Peyer's patch (tissue), 4 donors: ENCODE measurements around the gene PRR5L. TPM values are rescaled to one million over a fixed set of nuclear protein-coding genes. Genes with fewer than 3 reads are reported as not detected.
A peak's percentile ranks its signal among the peaks of the same experiment; 100 is the strongest.

ENCODE experiments used
- DNase-seq, 3 donors: peaks; one replicate each; pipeline ENCODE4 v3.0.0-alpha.2; 2017 to 2019
- H3K27ac ChIP-seq, 4 donors: fragments of 200-600 bp; sonication (generic); one replicate each; pipeline ENCODE4 v1.5.1; 2016 to 2019
- H3K27me3 ChIP-seq, 2 donors: fragments of 200-600 bp; sonication (generic); one replicate each; pipeline ENCODE4 v1.5.1; 2019
- H3K36me3 ChIP-seq, 3 donors: fragments of 200-600 bp; sonication (generic); one replicate each; pipeline ENCODE4 v1.5.1; 2016 to 2019
- H3K4me1 ChIP-seq, 4 donors: fragments of 200-600 bp; sonication (generic); one replicate each; pipeline ENCODE4 v1.5.1; 2016 to 2019
- H3K4me3 ChIP-seq, 4 donors: fragments of 200-600 bp; sonication (generic); 1 replicate in 3 of 4; 2 replicates in 1 of 4; pipeline ENCODE4 v1.5.1; 2016 to 2019; ENCODE audit warnings: mild to moderate bottlenecking in 1 of 4
- H3K9me3 ChIP-seq, 4 donors: fragments of 200-600 bp; sonication (generic); one replicate each; pipeline ENCODE4 v1.5.1; 2016 to 2019; ENCODE audit warnings: mild to moderate bottlenecking in 1 of 4
- CTCF ChIP-seq, 6 experiments: fragments of 450-650 bp in 4 of 6; fragments of 200-600 bp in 2 of 6; sonication (generic) in 1 of 6; IDR thresholded peaks; one replicate each; pipeline ENCODE4 v1.5.1; 2017 to 2019; ENCODE audit warnings: antibody characterized with exemption in 6 of 6, mild to moderate bottlenecking in 3 of 6, moderate library complexity in 1 of 6
- POLR2A ChIP-seq, 2 donors: fragments of 450-650 bp; IDR thresholded peaks; one replicate each; pipeline ENCODE4 v1.5.1; 2017; ENCODE audit warnings: antibody characterized with exemption in 2 of 2, mild to moderate bottlenecking in 2 of 2, moderate library complexity in 2 of 2
- total RNA-seq, 4 donors: library from RNA; depleted of rRNA; stranded (reverse); fragments of >200 nt; gene quantifications; one replicate each; pipeline ENCODE4 v1.1.0, GENCODE V29; 2016

PRR5L gene
- 100 to 1,000 TPM in 1 of 4 donors, 10 to 100 TPM in 3; 74.3 to 100 (median 89.9) TPM for total RNA-seq

GRCh38 chr11:36295926-36296325 is at the start of gene PRR5L:
Gene PRR5L, plus strand, starts transcription at chr11:36296288. Its CDS starts 104,834 bp downstream, at chr11:36401122.
- DNase-seq: no peak
- TF ChIP-seq POLR2A (IDR thresholded peaks at IDR 0.05) (no peak), CTCF (IDR thresholded peaks at IDR 0.05) (no peak)
- Histone ChIP-seq H3K9me3 (no peaks in the 10 kb centered on the region), H3K4me3 (no peak within 1 kb of the TSS), H3K27me3 (no peaks in the 10 kb centered on the region), H3K36me3 (no peaks in the 10 kb centered on the region), H3K4me1 (peaks cover 0 to 28% (median 0%) of the 10 kb centered on the region in 4 donors), H3K27ac (peak within 1 kb of the TSS in 2 of 4 donors; percentile 14 to 46)

- no peak for DNase-seq
- TF ChIP-seq POLR2A (IDR thresholded peaks at IDR 0.05): no peak
- TF ChIP-seq CTCF (IDR thresholded peaks at IDR 0.05): no peak
- no peaks in the 10 kb centered on the region for H3K27me3 ChIP-seq
- H3K4me1 ChIP-seq: no peaks in the 10 kb centered on the region
- no peak overlapping the region for H3K27ac ChIP-seq
- no peak overlapping the region for H3K4me3 ChIP-seq
- H3K36me3 ChIP-seq: no peaks in the 10 kb centered on the region
- H3K9me3 ChIP-seq: no peaks in the 10 kb centered on the region
These were observed 48.6 kb upstream of the PRR5L start for GRCh38 chr11:36247493-36247892.

- DNase-seq: no peak
- Histone ChIP-seq H3K4me1 (no peaks in the 10 kb centered on the region), H3K27ac (no peak overlapping the region), H3K27me3 (no peaks in the 10 kb centered on the region), H3K36me3 (no peaks in the 10 kb centered on the region), H3K4me3 (no peak overlapping the region), H3K9me3 (no peaks in the 10 kb centered on the region)
- TF ChIP-seq POLR2A (IDR thresholded peaks at IDR 0.05) (no peak), CTCF (IDR thresholded peaks at IDR 0.05) (no peak)
These were observed 47.7 kb upstream of the PRR5L start for GRCh38 chr11:36248436-36248835.

GRCh38 chr11:36249246-36249645 is 46.8 kb upstream of the PRR5L start:
- DNase-seq: no peak
- Histone ChIP-seq H3K9me3 (no peaks in the 10 kb centered on the region), H3K4me3 (no peak overlapping the region), H3K36me3 (no peaks in the 10 kb centered on the region), H3K27ac (no peak overlapping the region), H3K27me3 (no peaks in the 10 kb centered on the region), H3K4me1 (no peaks in the 10 kb centered on the region)
- no peak for TF ChIP-seq CTCF (IDR thresholded peaks at IDR 0.05)
- TF ChIP-seq POLR2A (IDR thresholded peaks at IDR 0.05): no peak

GRCh38 chr11:36251823-36252222 is 44.3 kb upstream of the PRR5L start:
- DNase-seq: no peak
- H3K27ac ChIP-seq: no peak overlapping the region
- no peaks in the 10 kb centered on the region for H3K36me3 ChIP-seq
- no peaks in the 10 kb centered on the region for H3K27me3 ChIP-seq
- no peaks in the 10 kb centered on the region for H3K9me3 ChIP-seq
- no peaks in the 10 kb centered on the region for H3K4me1 ChIP-seq
- no peak for TF ChIP-seq POLR2A (IDR thresholded peaks at IDR 0.05)
- TF ChIP-seq CTCF (IDR thresholded peaks at IDR 0.05): no peak
- H3K4me3 ChIP-seq: no peak overlapping the region

- TF ChIP-seq CTCF (IDR thresholded peaks at IDR 0.05) (no peak), POLR2A (IDR thresholded peaks at IDR 0.05) (no peak)
- Histone ChIP-seq H3K36me3 (no peaks in the 10 kb centered on the region), H3K27me3 (no peaks in the 10 kb centered on the region), H3K27ac (no peak overlapping the region), H3K9me3 (no peaks in the 10 kb centered on the region), H3K4me1 (no peaks in the 10 kb centered on the region), H3K4me3 (no peak overlapping the region)
- no peak for DNase-seq
These were observed 42.9 kb upstream of the PRR5L start for GRCh38 chr11:36253238-36253637.
